ENCODE measurements around the gene ADK.

- TF ChIP-seq CTCF (IDR thresholded peaks at IDR 0.05 in 8 of 11, conservative IDR thresholded peaks at IDR 0.05 in 3 of 11) (no peak), POLR2AphosphoS5 (IDR thresholded peaks at IDR 0.05) (no peak)
Measured at GRCh38 chr10:74453169-74453568, 302.1 kb downstream of the ADK start.
